BLaER1 treated with 17β-estradiol and CSF1 and Interleukin-3, amounts not matched to agents 10 nM and 100 nM (cell line): ENCODE data around the gene PDGFRB.

ENCODE experiments used
- H3K27ac ChIP-seq, 11 experiments: shearing (Covaris generic); formaldehyde crosslinking; 2 replicates each; pipeline ENCODE4 v1.8.1; 2022
- H3K27me3 ChIP-seq, 11 experiments: shearing (Covaris generic); formaldehyde crosslinking; 2 replicates each; pipeline ENCODE4 v1.8.1; 2022
- H3K36me3 ChIP-seq, 11 experiments: shearing (Covaris generic); formaldehyde crosslinking; 2 replicates each; pipeline ENCODE4 v1.8.1; 2022
- H3K4me1 ChIP-seq, 10 experiments: shearing (Covaris generic); formaldehyde crosslinking; 2 replicates each; pipeline ENCODE4 v1.8.1; 2022
- H3K4me2 ChIP-seq, 11 experiments: shearing (Covaris generic); formaldehyde crosslinking; 2 replicates each; pipeline ENCODE4 v1.8.1; 2022
- H3K4me3 ChIP-seq, 10 experiments: shearing (Covaris generic); formaldehyde crosslinking; 2 replicates each; pipeline ENCODE4 v1.8.1; 2022
- H3K9ac ChIP-seq, 11 experiments: shearing (Covaris generic); formaldehyde crosslinking; 2 replicates each; pipeline ENCODE4 v1.8.1; 2022
- H3K9me3 ChIP-seq, 11 experiments: shearing (Covaris generic); formaldehyde crosslinking; replicated peaks in 1 of 11; 2 replicates each; pipeline ENCODE4 v1.8.1; 2022
- H4K20me1 ChIP-seq, 11 experiments: shearing (Covaris generic); formaldehyde crosslinking; 2 replicates each; pipeline ENCODE4 v1.8.1; 2022
- Cebpa-rat ChIP-seq, 11 experiments: shearing (Covaris generic); IDR thresholded peaks; 2 replicates each; pipeline ENCODE4 v1.8.1; 2022

PDGFRB gene

DNA sequence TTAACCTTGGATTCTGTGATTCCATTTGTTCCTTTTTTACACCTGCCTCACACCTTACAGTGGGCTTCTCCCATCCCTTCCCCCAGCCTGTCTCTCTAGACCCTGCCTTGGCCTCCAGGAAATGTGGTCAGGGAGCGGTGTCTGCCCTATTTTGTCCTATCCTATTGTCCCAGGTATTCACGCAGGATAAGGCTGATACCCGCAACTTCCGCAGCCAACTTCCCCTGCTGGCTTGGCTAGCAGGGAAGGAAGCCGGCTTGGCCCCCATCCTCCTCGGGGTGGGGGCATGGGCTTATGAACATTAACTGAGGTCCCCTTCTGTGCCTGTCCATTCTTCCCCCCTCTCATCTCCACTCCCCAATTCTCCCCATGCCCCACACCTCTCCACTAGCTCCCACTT is 72.8 kb downstream of the PDGFRB start:
- peak overlapping the region; percentile 80 to 99 (median 95) for H3K4me2 ChIP-seq
- peak overlapping the region; percentile 78 to 96 (median 89) for H3K27ac ChIP-seq
- H3K9me3 ChIP-seq, result no peaks in the 10 kb centered on the region
- peaks cover 0 to 37% (median 8%) of the 10 kb centered on the region in 11 experiments; a peak in 11 of 22 replicates for H3K36me3 ChIP-seq
- peak overlapping the region; percentile 67 to 89 (median 82) for H3K9ac ChIP-seq
- H3K4me3 ChIP-seq, result peak overlapping the region in 9 of 10 experiments; percentile 8 to 75 (median 67); a peak in 14 of 20 replicates
- H3K4me1 ChIP-seq, result peaks cover 64 to 99% (median 84%) of the 10 kb centered on the region in 10 experiments
- H4K20me1 ChIP-seq, result peaks cover 0 to 37% (median 0%) of the 10 kb centered on the region in 11 experiments; a peak in 2 of 22 replicates
- no peaks in the 10 kb centered on the region for H3K27me3 ChIP-seq
- no peak for TF ChIP-seq Cebpa-rat (IDR thresholded peaks at IDR 0.05)

DNA sequence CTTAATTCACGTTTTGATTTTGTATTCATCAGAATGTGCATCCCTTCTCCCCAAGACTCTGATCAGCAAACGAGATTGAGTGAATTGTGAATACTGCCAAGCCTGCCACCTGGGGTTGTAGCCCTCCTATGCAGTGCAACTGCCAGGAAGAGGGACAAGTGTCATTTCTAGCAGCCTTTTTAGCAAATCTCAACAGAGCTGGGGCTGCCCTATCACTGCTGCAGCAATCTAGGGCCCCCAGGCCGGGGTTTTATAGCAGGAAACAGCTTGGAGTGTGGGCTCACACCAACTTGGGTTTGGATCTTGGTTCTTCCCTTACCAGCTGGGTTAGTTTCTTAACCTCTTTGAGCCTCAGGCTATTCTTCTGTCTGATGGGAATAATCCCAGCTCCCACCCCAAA is 73.3 kb downstream of the PDGFRB start:
- Histone ChIP-seq H3K4me1 (peaks cover 64 to 99% (median 82%) of the 10 kb centered on the region in 10 experiments), H3K27me3 (no peaks in the 10 kb centered on the region), H3K9me3 (no peaks in the 10 kb centered on the region), H3K4me3 (peak overlapping the region in 9 of 10 experiments; percentile 12 to 75 (median 67); a peak in 17 of 20 replicates), H4K20me1 (peaks cover 0 to 42% (median 0%) of the 10 kb centered on the region in 11 experiments; a peak in 2 of 22 replicates), H3K36me3 (peaks cover 0 to 42% (median 8%) of the 10 kb centered on the region in 11 experiments; a peak in 11 of 22 replicates), H3K9ac (peak overlapping the region; percentile 67 to 89 (median 82)), H3K27ac (peak overlapping the region; percentile 78 to 96 (median 89)), H3K4me2 (peak overlapping the region; percentile 80 to 99 (median 95))
- TF ChIP-seq Cebpa-rat (IDR thresholded peaks at IDR 0.05), result no peak; a peak in 1 of 22 replicates

DNA sequence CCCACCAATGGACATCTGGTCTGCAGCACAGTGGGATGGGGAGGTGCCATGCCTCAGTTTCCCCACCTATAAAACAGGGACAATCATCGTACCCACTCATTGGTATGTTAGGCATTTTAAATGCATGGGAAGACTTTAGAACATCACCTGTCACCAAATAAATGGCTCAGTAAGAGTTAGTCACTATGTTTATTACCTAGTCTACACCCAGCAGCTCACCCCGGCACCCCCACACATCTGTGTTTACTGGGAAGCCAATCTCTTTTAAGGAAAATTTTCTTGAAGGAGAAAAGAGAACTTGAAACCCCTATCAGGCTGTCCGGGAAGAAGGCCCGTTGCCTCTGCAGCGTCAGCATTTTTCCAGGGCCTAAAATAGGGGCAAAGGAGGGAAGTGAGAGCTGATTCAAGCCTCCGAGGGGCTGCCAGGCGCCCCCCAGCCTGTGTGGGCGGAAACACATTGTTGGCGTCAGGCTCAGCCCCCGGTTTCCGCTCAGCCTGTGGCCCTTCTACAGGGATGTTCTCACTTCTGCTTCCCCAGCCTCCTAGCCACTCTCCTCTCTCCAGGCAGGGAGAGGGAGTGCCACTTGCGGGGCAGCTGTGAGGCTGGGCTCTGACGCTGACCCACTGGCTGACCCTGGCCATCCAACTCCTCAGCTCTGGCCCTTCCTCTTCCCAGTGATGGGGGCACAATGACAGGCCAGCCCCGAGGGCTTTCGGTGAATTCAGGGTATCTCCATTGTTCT is 73.9 kb downstream of the PDGFRB start:
- TF ChIP-seq Cebpa-rat (IDR thresholded peaks at IDR 0.05), result no peak
- Histone ChIP-seq H4K20me1 (peaks cover 0 to 48% (median 0%) of the 10 kb centered on the region in 11 experiments; a peak in 2 of 22 replicates), H3K27ac (peak overlapping the region; percentile 78 to 96 (median 89)), H3K4me3 (peak overlapping the region in 9 of 10 experiments; percentile 15 to 75 (median 67); a peak in 17 of 20 replicates), H3K9ac (peak overlapping the region; percentile 67 to 89 (median 82)), H3K27me3 (no peaks in the 10 kb centered on the region), H3K36me3 (peaks cover 0 to 49% (median 8%) of the 10 kb centered on the region in 11 experiments; a peak in 11 of 22 replicates), H3K4me1 (peaks cover 64 to 99% (median 79%) of the 10 kb centered on the region in 10 experiments), H3K4me2 (peak overlapping the region; percentile 80 to 99 (median 95)), H3K9me3 (no peaks in the 10 kb centered on the region; a peak in 1 of 22 replicates)

DNA sequence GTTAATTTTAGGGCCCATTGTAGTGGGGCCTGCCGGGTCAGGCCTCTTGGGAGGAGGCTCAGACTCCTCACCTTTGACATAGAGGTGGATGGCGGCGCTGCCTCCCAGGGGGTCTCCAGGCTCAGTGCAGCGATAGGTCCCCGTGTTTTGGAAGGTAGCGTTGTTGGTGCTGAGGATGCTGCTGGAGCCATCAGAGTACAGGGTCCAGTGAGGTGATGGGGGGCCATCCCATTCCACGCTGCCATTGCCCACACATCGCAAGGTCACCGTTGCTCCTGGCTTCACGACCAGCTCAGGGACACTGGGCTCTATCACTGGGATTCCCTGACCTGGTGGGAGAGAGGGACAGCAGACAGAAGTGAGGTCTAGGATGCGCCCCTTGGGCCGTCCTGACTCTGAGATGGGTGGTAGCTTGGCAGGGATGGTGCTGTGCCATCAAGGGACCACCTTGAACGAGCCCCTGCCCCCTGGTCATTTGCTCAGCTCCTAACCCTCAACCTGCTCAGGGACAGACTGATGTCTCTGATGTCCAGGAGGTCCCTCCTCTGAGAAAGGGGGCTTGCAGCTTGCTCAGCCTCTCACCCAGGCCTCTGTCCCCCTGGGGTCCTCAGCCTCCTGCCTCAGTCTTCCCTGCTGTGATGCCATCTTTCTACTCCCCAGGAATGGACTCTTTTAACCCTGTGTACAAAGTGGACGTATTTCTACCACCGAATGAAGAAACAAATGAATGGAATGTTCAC is 74.8 kb downstream of the PDGFRB start:
- Histone ChIP-seq H3K4me2 (peak overlapping the region; percentile 80 to 99 (median 95)), H4K20me1 (peaks cover 0 to 57% (median 0%) of the 10 kb centered on the region in 11 experiments; a peak in 2 of 22 replicates), H3K4me3 (peak overlapping the region in 5 of 10 experiments; percentile 9 to 75 (median 28); a peak in 6 of 20 replicates), H3K27ac (peak overlapping the region; percentile 73 to 96 (median 89); a peak in 21 of 22 replicates), H3K27me3 (no peaks in the 10 kb centered on the region), H3K36me3 (peaks cover 0 to 57% (median 8%) of the 10 kb centered on the region in 11 experiments; a peak in 11 of 22 replicates), H3K9ac (peak overlapping the region; percentile 56 to 86 (median 77); a peak in 21 of 22 replicates), H3K4me1 (peaks cover 69 to 99% (median 79%) of the 10 kb centered on the region in 10 experiments), H3K9me3 (peaks cover 0 to 2% (median 0%) of the 10 kb centered on the region in 11 experiments; a peak in 2 of 22 replicates)
- TF ChIP-seq Cebpa-rat (IDR thresholded peaks at IDR 0.05), result no peak

DNA sequence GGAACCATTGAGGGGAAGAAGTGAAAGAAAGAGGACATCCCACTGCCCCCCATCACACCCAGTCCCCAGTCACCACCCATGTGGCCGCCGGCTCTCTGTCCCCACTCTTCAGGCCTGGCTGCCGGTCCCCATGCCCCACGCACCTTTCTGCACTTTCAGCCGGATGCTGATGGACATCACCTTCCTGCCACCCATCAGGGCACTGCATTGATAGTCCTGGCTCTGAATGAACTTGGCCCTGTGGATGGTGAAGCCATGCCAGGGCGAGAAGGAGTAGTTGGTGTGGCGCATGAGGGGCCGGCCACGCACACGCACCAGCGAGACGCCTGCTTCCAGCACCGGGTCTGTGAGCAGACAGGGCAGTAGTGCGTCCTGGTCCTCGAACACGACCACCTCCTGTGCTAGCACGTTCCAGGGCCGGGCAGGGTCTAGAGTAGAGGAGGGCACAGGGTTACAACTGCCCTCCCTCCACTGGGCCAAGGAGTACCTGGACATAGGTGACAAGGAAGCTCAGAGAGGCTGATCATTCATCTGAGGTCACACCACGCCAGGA is 75.7 kb downstream of the PDGFRB start:
- no peak for TF ChIP-seq Cebpa-rat (IDR thresholded peaks at IDR 0.05)
- Histone ChIP-seq H4K20me1 (peaks cover 0 to 66% (median 0%) of the 10 kb centered on the region in 11 experiments; a peak in 2 of 22 replicates), H3K4me1 (peaks cover 62 to 99% (median 79%) of the 10 kb centered on the region in 10 experiments), H3K9ac (peak overlapping the region in 9 of 11 experiments; percentile 56 to 86 (median 78); a peak in 10 of 22 replicates), H3K9me3 (peaks cover 0 to 10% (median 0%) of the 10 kb centered on the region in 11 experiments; a peak in 6 of 22 replicates), H3K27me3 (no peaks in the 10 kb centered on the region), H3K36me3 (peaks cover 0 to 66% (median 8%) of the 10 kb centered on the region in 11 experiments; a peak in 11 of 22 replicates), H3K27ac (peak overlapping the region; percentile 73 to 96 (median 89); a peak in 20 of 22 replicates), H3K4me3 (peak overlapping the region in 1 of 10 experiments; percentile 14; a peak in 1 of 20 replicates), H3K4me2 (peak overlapping the region; percentile 80 to 99 (median 95))

DNA sequence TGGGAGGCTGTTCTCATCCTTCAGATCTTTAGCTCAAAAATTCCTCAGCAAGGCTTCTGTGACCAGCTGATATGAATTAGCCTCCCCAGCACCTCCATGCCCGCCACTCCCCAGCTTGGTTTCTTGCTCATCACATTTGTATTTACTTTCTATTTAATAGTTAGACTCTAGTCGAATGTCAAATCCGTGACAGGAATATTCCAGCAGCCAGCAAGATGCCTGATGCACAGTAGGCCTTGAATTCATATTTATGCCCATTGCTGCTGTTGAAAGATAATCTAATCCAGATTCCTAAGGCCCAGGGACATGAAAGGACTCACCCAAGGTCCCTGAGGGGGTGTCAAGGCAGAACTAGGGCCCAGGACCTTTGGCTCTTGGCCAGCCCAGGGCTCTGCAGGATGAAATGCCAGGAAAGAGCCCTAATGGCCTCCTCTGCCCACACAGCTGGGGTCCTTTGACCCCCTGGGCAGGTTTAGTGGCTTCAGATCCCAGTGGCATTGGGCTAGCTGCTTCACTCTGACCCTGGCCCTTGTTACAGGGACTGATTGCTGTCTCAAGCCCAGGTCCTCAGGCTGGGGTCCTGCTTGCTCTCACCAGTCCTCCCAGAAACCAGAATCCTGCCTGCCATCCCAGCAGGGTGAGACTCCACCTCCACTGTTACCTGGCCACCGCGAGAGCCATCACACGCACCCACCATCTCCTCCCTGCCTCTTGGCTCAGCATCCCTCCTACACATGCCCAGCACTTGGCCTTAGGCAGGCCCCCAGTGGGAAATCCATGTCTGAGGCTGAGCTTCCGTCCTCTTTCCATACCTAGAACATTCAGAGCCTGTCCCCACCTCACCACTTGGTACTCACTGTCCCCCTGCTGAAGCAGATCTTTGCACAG is 76.6 kb downstream of the PDGFRB start:
- Histone ChIP-seq H3K4me3 (peak overlapping the region in 1 of 10 experiments; percentile 12; a peak in 2 of 20 replicates), H3K4me2 (peak overlapping the region; percentile 80 to 99 (median 95)), H4K20me1 (peaks cover 0 to 75% (median 0%) of the 10 kb centered on the region in 11 experiments; a peak in 2 of 22 replicates), H3K4me1 (peaks cover 52 to 97% (median 77%) of the 10 kb centered on the region in 10 experiments), H3K9ac (peak overlapping the region in 8 of 11 experiments; percentile 11 to 83 (median 32); a peak in 7 of 22 replicates), H3K27me3 (no peaks in the 10 kb centered on the region), H3K36me3 (peaks cover 0 to 75% (median 15%) of the 10 kb centered on the region in 11 experiments; a peak in 12 of 22 replicates), H3K27ac (peak overlapping the region; percentile 21 to 96 (median 89); a peak in 18 of 22 replicates), H3K9me3 (peaks cover 0 to 20% (median under 1%) of the 10 kb centered on the region in 11 experiments; a peak in 13 of 22 replicates)
- no peak for TF ChIP-seq Cebpa-rat (IDR thresholded peaks at IDR 0.05)
